AG08396 (cell line): Measurements from ENCODE around the gene MTHFR.

Experiments used
- DNase-seq: peaks from one replicate; pipeline ENCODE4 v3.0.0; 2012; ENCODE audit warnings: low spot score, mixed read lengths

MTHFR gene

DNA sequence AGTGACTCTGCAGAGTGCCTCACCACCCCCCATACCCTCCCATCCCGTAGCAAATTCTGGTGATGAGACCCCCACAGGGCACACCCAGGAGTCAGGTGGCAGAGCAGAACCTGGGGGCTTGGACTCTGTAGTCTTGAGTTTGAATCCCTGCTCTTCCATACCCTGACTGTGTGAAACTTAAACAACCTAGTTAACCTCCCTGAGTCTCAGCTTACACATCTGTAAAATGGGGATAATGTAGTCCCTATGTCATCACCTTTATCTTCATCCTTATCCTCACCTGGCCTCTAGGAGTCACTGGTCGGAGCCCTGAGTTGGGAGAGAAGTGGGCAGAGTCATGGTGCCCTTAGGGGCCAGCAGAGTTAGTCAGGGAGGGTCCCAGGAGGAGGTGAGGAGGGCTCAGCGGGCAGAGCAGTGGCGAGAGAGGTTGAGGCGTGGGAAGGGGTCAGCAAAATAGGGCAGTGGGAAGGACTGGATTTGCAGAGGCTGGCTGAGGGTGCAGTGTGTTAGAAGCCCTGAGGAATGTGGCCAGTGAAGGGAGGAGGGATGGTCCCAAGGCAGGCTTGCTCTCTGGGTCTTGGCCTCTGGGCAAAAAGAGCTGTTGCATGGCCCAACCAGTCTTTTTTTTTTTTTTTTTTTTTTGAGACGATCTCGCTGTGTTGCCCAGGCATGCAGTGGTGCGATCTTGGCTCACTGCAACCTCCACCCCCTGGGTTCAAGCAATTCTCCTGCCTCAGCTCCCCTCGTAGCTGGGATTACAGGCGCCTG, 25.2 kb downstream of the MTHFR start:
- no peak for DNase-seq

DNA sequence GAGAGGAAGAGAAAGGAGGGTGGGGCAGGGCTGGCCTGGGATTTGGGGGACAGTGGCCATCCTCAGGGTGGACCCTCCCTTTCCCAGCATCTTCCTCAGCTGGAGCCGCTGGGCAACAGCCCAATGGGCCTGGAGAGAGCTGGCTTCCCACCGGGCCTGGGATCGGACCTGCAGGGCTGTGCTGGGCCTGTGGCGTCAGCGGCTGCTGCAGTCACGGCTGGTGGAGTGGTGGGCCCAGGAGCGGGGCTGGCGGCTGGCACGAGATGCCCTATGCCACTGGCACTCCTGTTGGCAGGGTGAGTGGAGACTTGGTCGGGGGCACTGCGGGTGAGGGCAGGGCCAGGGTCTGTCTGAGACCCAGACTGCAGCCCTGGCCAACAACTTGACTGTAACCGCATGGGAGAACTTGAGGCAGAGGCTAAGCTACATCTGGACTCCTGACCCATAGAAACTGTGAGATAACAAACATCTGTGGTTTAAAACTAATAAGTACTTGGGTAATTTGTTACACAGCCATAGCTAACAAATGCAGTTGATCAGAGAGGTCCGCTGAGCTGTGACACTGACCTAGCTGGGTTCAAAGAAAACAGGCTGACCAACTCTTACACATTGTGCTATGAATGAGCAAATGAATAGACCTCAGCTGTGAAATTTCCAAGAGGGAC, 25.9 kb downstream of the MTHFR start:
- no peak for DNase-seq

DNA sequence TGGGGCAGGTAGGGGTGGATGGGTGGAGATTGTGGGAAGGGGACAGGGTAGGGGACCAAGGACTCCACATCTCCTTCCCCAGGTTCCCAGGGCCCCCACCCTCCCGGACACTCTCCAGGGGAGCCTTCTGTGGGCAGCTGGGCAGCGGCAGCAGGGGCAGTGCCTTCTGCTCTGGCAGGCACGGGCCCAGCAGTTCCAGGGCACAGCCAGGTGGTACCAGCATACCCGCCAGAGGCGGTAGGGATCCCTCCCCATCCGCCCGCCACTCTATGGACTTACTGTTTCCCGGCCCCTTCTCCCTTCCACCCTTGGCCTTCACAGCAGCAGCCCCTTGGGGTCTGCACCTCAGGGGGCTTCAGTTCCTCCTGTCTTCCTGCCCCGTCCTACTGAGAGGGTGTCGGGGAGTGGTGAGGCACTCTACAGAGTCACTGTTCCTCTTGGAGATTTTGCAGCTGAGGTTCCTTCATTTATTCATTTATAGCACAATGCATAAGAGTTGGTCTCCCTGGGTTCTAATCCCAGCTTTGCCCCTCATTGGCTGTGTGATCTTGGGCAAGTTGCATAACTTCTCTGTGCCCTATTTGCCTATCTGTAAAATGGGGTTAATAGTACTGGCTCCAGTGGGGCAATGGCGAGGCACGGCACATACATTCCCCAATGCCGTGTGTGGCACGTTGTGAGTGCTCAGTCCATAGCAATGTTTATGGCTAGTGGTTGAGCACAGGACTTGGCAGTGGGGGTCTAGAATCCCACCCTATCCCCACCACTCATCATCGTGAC, 26.7 kb downstream of the MTHFR start:
- no peak for DNase-seq

DNA sequence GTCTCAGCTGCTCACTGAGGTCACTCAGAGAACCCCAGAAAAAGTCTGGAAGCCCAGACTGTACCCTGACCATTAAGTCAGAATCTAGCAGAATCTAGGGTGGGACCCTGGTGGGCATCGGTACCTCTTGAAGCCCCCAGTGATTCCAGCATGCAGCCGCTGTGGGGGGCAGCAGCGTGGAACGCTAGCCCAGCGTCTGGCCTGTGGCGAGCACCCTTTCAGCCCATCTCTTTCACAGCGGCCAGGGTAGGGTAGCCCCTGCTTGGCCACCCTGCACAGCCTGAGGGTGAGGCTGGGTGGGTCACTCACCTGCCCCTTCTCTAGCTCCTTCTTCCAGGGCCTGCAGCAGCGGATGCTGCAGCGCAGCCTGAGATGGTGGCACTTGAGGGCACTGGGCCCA, 27.4 kb downstream of the MTHFR start:
- DNase-seq, result no peak

- DNase-seq, result no peak
These were observed 28.0 kb downstream of the MTHFR start for GRCh38 chr1:11777658-11778322.

DNA sequence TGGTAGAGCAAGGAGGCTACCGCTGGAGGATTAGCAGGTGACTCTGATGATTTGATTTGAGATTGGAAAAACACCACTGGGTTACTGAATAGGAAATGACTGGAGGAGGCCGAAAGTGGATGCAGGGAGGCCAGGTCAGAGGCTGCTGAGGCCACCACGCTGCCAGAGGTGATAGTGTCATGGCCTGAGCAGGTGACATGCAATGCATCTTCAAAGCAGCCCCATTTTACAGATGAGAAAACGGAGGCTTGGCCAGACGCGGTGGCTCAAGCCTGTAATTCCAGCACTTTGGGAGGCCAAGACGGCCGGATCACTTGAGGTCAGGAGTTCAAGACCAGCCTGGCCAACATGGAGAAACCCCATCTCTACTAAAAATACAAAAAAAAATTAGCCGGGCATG, 31.0 kb downstream of the MTHFR start:
- DNase-seq, result no peak

DNA sequence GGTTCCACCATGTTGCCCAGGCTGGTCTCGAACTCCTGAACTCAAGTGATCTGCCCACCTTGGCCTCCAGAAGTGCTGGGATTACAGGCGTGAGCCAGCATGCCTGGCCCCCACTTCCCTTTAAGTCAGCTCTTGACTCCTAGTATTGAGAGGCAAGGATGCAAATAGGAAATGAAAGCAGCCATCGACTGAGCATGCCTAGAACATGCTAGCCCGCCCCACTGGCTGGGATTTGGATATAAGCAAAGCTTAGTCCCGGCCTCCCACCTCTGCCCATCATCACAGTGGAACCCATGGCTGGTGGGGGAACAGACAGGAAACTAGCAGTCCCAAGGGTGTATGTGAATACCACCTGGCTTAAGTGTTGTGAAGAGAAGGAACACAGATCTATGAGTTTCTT, 33.3 kb downstream of the MTHFR start:
- no peak for DNase-seq

GRCh38 chr1:11771481-11772043, 34.2 kb downstream of the MTHFR start:
- no peak for DNase-seq

GRCh38 chr1:11770011-11770410, 35.8 kb downstream of the MTHFR start:
- DNase-seq, result no peak

DNA sequence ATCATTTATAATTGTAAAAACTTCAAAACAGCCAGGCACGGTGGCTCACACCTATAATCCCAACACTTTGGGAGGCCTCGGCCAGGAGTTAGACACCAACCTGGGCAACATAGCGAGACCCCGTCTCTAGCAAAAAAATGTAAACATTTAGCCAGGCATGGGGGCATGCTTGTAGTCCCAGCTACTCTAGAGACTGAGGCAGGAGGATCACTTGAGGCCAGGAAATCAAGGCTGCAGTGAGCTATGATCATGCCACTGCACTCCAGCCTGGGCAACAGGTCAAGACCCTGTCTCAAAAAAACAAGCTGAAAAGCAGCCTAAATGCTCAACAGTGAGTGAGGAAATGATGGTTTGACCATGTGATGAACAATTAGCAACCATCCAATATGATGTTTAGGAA, 36.5 kb downstream of the MTHFR start:
- DNase-seq, result no peak

DNA sequence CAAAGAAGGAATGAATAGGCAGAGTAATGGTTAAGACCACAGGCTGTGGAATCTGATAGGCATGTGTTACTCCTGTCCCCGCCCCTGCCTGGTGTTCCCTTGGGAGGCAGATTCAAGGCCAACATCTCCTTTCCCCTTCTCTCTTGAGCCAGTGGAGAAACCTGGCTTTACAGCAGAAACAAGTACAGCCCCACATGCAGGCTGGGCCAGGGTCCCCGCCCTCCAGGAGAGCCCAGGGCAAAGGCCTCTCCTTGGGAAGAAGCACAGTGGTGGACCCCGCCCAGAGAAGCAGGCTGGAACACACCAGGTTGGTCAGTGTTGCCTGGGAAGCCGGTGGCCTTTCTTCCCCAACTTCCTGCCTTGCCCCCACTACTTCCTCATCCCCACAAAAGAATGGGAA, 36.9 kb downstream of the MTHFR start:
- no peak for DNase-seq

DNA sequence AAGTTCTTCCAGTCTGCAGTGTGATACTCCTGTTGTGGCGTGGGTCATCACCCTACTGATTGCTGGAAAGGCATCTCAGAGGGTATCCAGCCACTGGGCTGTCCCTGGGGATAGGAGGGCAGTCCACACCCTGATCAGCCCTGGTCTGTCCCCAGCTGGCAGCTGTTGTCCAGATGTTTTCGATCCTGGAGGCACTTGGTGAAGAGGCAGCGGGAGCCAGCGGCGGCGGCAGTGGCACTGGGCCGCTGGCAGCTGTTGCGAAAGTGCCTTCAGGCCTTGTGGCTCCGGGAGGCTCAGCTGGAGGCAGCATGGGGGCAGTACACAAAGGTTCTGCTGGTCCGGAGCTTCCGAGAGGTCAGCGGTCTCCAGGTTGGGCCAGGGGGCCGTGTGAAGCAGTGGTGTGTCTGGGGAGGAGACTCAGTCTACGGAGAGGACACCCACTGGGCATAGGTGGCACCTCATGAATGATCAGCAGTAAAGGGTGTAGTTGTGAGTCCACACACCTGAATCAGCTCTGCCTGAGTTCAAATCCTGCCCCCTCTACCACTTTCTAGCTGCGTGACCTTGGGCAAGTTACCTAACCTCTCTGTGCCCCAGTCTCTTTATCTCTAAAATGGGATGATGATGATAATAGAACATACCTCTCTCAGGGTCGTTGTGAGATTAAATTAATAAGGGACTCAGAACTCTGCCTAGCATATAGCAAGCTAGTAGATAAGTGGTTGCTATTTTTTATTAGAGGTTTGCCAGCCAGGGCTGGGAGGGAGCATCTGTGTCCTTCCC, 37.7 kb downstream of the MTHFR start:
- DNase-seq, result no peak

DNA sequence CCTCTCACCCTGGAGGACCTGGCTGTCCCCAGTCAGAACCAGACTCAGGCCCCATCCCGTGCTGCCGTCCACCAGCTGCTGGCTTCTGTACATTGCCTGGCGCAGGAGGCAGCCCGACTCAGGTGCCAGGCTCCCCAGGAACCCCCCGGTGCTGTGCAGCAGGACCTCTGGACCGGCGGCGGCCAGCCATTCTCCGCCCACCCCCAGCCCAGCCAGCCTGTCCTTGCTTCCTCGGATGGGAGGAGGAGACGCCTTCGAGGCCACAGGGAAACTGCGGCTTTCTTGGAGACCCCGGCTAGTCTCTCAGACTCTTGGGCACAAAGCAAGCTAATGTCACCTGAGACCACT, 39.4 kb downstream of the MTHFR start:
- DNase-seq, result no peak

DNA sequence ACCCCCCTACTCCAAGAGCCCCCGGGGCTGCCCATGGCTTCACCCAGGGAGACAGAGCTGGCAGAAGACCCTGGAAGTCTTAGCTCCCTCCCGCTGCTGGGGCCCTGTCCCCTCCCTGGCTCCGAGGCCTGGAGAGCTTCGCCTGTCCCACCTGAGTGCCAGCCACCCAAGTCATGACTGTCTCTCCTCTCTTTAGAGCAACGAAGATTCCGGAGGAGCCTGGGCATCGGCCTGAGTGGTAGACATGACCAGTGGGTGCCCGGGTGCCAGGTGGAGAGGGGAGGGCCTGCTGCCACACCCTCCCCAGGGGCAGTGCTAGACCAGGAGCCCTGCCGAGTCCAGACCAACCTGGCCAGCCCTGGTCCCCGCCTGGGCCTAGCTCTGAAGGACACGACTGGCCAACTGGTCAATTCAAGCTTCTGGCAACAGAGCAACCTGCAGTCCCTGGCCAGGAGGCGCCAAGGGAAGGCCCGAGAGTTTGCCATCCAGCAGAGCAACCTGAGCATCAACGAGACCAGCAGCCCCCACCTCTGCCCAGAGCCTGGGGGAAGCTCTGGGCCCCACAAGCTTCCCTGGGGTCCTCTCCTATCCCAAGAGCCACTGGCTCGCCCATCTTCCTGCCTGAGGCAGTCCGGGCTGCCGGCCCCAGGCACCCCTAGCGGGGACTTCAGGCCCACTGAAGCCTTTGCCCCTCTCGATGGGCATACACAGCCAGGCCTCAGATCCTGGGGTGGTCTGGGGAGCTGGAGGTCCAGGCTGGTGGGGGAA, 39.9 kb downstream of the MTHFR start:
- no peak for DNase-seq

DNA sequence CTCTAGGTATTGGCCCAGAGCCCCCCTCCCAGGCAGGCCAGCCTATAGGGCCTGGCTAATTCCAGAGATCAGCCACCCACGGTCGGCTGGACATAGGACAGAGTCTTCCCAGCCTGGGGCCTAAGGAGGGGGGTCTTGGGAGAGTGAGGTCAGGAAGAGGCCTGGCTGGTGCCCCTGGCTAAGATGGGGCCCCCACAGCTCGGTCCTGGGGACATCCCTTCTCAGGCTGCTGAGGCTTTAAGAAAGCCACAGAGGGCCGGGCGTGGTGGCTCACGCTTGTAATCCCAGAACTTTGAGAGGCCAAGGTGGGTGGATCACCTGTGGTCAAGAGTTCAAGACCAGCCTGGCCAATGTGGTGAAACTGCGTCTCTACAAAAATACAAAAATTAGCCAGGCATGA, 41.2 kb downstream of the MTHFR start:
- no peak for DNase-seq

DNA sequence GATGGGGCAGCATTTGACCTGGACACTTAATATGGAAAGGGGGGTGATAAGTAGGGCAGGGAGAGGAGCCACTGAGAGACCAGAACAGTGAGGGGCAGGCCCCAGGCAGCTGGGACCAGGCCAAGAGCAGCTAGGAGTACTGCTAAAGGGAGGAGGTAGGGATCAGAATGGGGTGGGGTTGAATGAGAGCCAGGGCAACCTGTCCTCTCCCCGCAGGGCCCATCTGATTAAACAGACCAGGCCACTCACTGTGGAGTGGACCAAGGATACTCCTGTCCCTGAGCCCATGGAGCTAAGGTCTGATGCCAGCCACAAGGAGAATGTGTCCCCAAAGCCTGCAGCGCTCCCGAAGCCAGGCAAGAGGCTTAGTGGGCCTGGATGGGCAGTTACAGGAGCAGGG, 41.6 kb downstream of the MTHFR start:
- no peak for DNase-seq

DNA sequence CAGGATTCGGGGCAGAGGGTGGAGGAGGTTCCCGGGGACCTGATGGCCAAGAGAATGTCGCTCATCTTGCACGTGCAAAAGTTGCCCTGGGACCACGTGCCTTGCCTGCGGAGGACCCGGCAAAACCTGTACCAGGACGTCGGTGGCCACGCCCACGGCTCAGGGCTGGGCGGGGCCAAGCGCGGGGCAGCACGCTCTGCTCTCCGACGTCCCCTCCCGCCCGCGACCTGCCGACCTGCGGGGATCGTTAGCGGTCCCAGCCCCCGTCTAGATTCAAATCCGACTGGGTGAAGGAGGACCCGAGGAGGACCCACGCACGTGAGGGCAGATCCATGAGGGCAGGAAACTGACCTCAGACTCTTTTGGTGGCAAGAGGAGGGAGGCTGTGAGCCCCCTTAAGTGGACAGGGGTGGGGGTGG, 43.8 kb downstream of the MTHFR start, which contains the start of gene C1orf167:
Gene C1orf167 (plus strand): TSS at position 206 of the 419 bp plus-strand sequence. CDS start 2,208 bp downstream, outside the sequence.
- no peak for DNase-seq

GRCh38 chr1:11761285-11761684, 44.5 kb downstream of the MTHFR start:
- DNase-seq, result no peak

GRCh38 chr1:11759791-11760190, 46.0 kb downstream of the MTHFR start:
- DNase-seq, result no peak

GRCh38 chr1:11757047-11757446, 48.7 kb downstream of the MTHFR start:
- DNase-seq, result no peak
